Transverse colon (tissue), 4 donors: ENCODE data around the gene ANKRD44. TPM values are rescaled to one million over a fixed set of nuclear protein-coding genes. Genes with fewer than 3 reads are reported as not detected.
"Not testable (repeated sequence)": the region's sequence is repeated elsewhere in the genome, so short reads cannot be mapped to it uniquely, and the experiment has no call there.

Source experiments
- DNase-seq: peaks from one replicate; pipeline ENCODE4 v3.0.0-alpha.2; 2019
- H3K27ac ChIP-seq, 4 donors: fragments of 200-600 bp; sonication (generic); 2 replicates each; pipeline ENCODE4 v1.5.1; 2016 to 2018; ENCODE audit warnings: inconsistent platforms in 4 of 4
- H3K27me3 ChIP-seq: fragments of 200-600 bp; sonication (generic); 2 replicates; pipeline ENCODE4 v1.5.1; 2017; ENCODE audit warnings: inconsistent platforms
- H3K36me3 ChIP-seq, 4 donors: fragments of 200-600 bp; sonication (generic); 2 replicates each; pipeline ENCODE4 v1.5.1; 2017 to 2019; ENCODE audit warnings: inconsistent platforms in 4 of 4
- H3K4me1 ChIP-seq, 4 donors: fragments of 200-600 bp; sonication (generic); 2 replicates each; pipeline ENCODE4 v1.5.1; 2017 to 2020; ENCODE audit warnings: inconsistent platforms in 4 of 4
- H3K4me3 ChIP-seq, 4 donors: fragments of 200-600 bp; sonication (generic); 1 replicate in 1 of 4; 2 replicates in 3 of 4; pipeline versions ENCODE4 v1.5.1 to v1.6.1; 2017 to 2019; ENCODE audit warnings: inconsistent platforms in 4 of 4
- H3K9me3 ChIP-seq, 2 donors: fragments of 200-600 bp; sonication (generic); 2 replicates each; pipeline ENCODE4 v1.5.1; 2017 to 2019; ENCODE audit warnings: inconsistent platforms in 2 of 2
- EP300 ChIP-seq: sonication (generic); formaldehyde crosslinking; IDR thresholded peaks from one replicate; pipeline ENCODE4 v1.6.1; 2017; ENCODE audit warnings: antibody characterized with exemption, low read depth
- POLR2A ChIP-seq: fragments of 450-650 bp; IDR thresholded peaks from one replicate; pipeline ENCODE4 v1.6.1; 2016; ENCODE audit warnings: antibody characterized with exemption, mild to moderate bottlenecking, moderate library complexity
- POLR2AphosphoS5 ChIP-seq, 3 donors: sonication (generic); formaldehyde crosslinking; IDR thresholded peaks; one replicate each; pipeline ENCODE4 v1.6.1; 2016; ENCODE audit warnings: antibody characterized with exemption in 3 of 3
- WGBS, 2 donors: methylation state at CpG; one replicate each; pipeline ENCODE4 v1.1.5; 2018; ENCODE audit warnings: low coverage in 1 of 2; 5-methylcytosine and 5-hydroxymethylcytosine counted together
- in situ Hi-C, 4 donors: fragments of 200-750 bp; cut with MboI; loops; one replicate each; pipeline versions ENCODE4 v1.15.0 to v1.15.1; 2017; ENCODE audit warnings: low sequenced_read_pairs in 3 of 4, low pct_ligation_motif_present in 1 of 4, low pct_unique_long_range_greater_than_20kb in 1 of 4
- intact Hi-C: fragments of 100-400 bp; cut with DNase I; formaldehyde crosslinking; loops from one replicate; pipeline ENCODE4 v1.15.1; 2023; ENCODE audit warnings: low total_unique reads
- total RNA-seq, 4 donors: library from RNA; depleted of rRNA; stranded (reverse); fragments of >200 nt; gene quantifications; one replicate each; pipeline ENCODE4 v1.1.0, GENCODE V29; 2016
- TF ChIP-seq, protein P1 (sequence below), 5 experiments: fragments of 200-600 bp in 3 of 5; fragments of 450-650 bp in 2 of 5; sonication (generic) in 3 of 5; IDR thresholded peaks; 1 replicate in 2 of 5; 2 replicates in 3 of 5; pipeline ENCODE4 v1.5.1; 2016 to 2017; ENCODE audit warnings: antibody characterized with exemption in 5 of 5, inconsistent platforms in 3 of 5, mild to moderate bottlenecking in 2 of 5, moderate library complexity in 1 of 5

The ANKRD44 gene
- total RNA-seq, 4 donors from 2014 or later = 13.9 to 46.8 (median 27.5) TPM

DNA sequence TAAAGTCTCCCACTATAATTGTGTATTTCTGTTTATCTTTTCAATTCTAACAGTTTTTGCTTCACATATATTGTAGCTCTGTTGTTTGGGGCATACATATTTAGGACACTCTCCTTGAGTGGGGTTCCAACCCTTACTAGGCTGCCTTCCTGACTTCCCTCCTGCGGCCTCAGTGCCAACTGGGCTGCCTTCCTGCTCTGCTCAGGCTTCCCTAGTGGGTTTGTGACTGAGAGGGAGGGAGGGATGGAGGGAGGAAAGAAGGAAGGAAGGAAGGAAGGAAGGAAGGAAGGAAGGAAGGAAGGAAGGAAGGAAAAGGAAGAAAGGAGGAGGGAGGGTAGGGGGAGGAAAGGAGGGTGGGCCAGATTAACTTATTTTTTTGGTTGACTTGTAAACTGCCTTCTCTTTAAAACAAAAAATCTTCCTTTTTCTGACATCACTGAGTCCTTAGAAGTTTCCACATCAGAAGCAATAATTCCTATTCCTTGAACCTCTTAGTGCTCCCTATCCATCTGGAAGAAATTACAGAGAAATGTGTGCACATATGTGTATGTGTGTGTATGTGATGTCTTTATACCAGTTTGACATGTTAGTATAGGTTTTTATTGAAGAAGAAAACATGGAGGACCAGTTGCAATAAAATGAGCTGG, 238.7 kb downstream of the ANKRD44 start:
- in situ Hi-C loops = no loop called here
- 100% methylated on average over 1 of the region's 1 CpG; no CpG with 5 or more reads in 1 of the 2 donors for WGBS, 2 donors
- no peak overlapping the region for H3K4me3 ChIP-seq

DNA sequence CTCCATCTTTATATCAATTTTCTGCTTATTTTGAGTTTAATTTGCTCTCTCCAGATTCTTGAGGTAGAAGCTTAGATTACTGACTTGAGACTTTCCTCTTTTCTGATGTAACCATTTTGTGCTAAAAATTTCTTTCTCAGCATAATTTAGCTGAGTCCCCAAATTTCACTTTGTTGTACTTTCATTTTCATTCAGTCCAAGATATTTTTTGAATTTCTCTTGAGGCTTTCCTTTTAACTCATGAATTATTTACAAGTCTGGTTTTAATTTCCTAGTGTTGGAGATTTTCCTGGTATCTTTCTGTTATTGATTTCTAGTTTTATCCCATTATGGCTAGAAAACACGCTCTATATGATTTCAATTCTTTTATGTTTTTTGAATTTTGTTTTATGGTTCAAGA, 239.4 kb downstream of the ANKRD44 start:
- H3K36me3 ChIP-seq = no peaks in the 10 kb centered on the region
- DNase-seq = no peak
- no peaks in the 10 kb centered on the region for H3K9me3 ChIP-seq
- TF ChIP-seq POLR2A (no peak), POLR2AphosphoS5 (IDR thresholded peaks at IDR 0.05) (no peak), EP300 (no peak)
- H3K27me3 ChIP-seq = no peaks in the 10 kb centered on the region
- H3K4me1 ChIP-seq = no peaks in the 10 kb centered on the region
- H3K27ac ChIP-seq = no peak overlapping the region
- intact Hi-C loops (no loop called here), in situ Hi-C loops (no loop called here)
- 88 to 97% methylated on average over 1 of the region's 1 CpG for WGBS, 2 donors
- H3K4me3 ChIP-seq = no peak overlapping the region

More for the DNA sequence above, 238.7 kb downstream of the ANKRD44 start:
- H3K27ac ChIP-seq = no peak overlapping the region
- no peaks in the 10 kb centered on the region for H3K36me3 ChIP-seq
- TF ChIP-seq POLR2A = no peak
- TF ChIP-seq, protein P1, sequence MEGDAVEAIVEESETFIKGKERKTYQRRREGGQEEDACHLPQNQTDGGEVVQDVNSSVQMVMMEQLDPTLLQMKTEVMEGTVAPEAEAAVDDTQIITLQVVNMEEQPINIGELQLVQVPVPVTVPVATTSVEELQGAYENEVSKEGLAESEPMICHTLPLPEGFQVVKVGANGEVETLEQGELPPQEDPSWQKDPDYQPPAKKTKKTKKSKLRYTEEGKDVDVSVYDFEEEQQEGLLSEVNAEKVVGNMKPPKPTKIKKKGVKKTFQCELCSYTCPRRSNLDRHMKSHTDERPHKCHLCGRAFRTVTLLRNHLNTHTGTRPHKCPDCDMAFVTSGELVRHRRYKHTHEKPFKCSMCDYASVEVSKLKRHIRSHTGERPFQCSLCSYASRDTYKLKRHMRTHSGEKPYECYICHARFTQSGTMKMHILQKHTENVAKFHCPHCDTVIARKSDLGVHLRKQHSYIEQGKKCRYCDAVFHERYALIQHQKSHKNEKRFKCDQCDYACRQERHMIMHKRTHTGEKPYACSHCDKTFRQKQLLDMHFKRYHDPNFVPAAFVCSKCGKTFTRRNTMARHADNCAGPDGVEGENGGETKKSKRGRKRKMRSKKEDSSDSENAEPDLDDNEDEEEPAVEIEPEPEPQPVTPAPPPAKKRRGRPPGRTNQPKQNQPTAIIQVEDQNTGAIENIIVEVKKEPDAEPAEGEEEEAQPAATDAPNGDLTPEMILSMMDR (IDR thresholded peaks at IDR 0.05) = no peak
- no peak for TF ChIP-seq EP300
- no peak for TF ChIP-seq POLR2AphosphoS5 (IDR thresholded peaks at IDR 0.05)
- H3K9me3 ChIP-seq = no peaks in the 10 kb centered on the region
- DNase-seq = no peak
- intact Hi-C loops = no loop called here
- no peaks in the 10 kb centered on the region for H3K27me3 ChIP-seq
- H3K4me1 ChIP-seq = no peaks in the 10 kb centered on the region

DNA sequence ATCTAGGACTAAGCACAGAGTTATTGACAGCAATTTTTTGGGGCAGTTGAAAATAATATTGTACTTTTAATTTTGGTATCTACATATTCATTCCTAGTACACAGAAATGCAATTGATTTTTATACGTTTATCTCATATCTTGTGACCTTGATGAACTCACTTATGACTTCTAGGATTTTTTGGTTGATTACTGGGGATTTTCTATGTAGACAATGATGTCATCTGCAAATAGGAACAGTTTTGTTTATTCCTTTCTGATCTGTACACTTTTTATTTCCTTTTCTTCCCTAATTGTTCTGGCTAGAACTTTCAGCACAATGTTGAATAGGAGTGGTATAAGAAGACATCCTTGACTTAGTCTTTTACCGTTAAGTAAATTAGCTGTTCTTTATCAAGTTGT, 240.6 kb downstream of the ANKRD44 start:
- Histone ChIP-seq H3K9me3 (no peaks in the 10 kb centered on the region), H3K4me1 (no peaks in the 10 kb centered on the region), H3K27me3 (no peaks in the 10 kb centered on the region), H3K27ac (no peak overlapping the region), H3K36me3 (no peaks in the 10 kb centered on the region), H3K4me3 (no peak overlapping the region)
- WGBS, 2 donors = 63 to 86% methylated on average over 2 of the region's 2 CpGs
- in situ Hi-C loops (no loop called here), intact Hi-C loops (no loop called here)
- no peak for TF ChIP-seq POLR2AphosphoS5 (IDR thresholded peaks at IDR 0.05)
- no peak for TF ChIP-seq POLR2A
- TF ChIP-seq, protein P1 (IDR thresholded peaks at IDR 0.05) = no peak
- TF ChIP-seq EP300 = no peak
- no peak for DNase-seq

DNA sequence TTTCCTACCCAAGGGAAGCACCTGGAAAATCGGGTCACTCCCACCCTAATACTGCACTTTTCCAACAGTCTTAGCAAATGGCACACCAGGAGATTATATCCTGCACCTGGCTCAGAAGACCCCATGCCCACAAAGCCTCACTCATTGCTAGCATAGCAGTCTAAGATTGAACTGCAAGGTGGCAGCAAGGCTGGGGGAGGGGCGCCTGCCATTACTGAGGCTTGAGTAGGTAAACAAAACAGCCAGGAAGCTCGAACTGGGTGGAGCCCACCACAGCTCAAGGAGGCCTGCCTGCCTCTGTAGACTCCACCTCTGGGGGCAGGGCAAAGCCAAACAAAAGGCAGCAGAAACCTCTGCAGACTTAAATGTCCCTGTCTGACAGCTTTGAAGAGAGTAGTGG, 248.0 kb downstream of the ANKRD44 start:
- WGBS, 2 donors = 0 to 81% methylated on average over 1 to 3 of the region's 3 CpGs

DNA sequence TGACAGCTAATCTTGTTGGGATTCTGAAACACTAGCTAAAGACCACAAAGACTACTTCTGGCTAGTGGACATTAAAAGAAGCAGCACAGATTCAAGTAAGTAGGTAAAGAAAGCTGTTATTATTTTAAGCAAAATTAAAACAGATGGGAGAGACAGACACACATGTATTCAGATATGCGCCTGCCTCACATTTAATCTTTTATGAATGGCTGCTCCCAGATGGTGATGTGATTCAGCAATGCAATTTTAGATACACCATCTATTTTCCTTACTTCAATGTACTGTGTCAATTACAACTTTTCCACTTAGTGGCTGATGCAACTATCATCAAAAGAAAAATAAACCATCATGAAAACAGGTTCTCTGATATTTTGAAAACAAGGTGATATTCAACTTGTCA, 251.1 kb downstream of the ANKRD44 start:
- no peaks in the 10 kb centered on the region for H3K27me3 ChIP-seq
- DNase-seq = no peak
- intact Hi-C loops = no loop called here
- H3K4me1 ChIP-seq = no peaks in the 10 kb centered on the region
- H3K27ac ChIP-seq = no peak overlapping the region
- WGBS, 2 donors = 91 to 100% methylated on average over 1 of the region's 1 CpG
- no peak for TF ChIP-seq POLR2AphosphoS5 (IDR thresholded peaks at IDR 0.05)
- TF ChIP-seq POLR2A = no peak
- TF ChIP-seq, protein P1 (IDR thresholded peaks at IDR 0.05) = no peak
- TF ChIP-seq EP300 = no peak
- H3K9me3 ChIP-seq = peaks cover 6 to 14% of the 10 kb centered on the region in 2 donors
- in situ Hi-C loops = no loop called here
- H3K4me3 ChIP-seq = no peak overlapping the region
- H3K36me3 ChIP-seq = peaks cover 0 to 7% (median 0%) of the 10 kb centered on the region in 4 donors

More for the DNA sequence above, 248.0 kb downstream of the ANKRD44 start:
- in situ Hi-C loops, H3K36me3 ChIP-seq, intact Hi-C loops, H3K9me3 ChIP-seq, H3K4me1 ChIP-seq, H3K4me3 ChIP-seq, H3K27me3 ChIP-seq, DNase-seq, H3K27ac ChIP-seq: not testable (repeated sequence)
